ENCODE measurements around the gene GNG3.

The GNG3 gene

DNA sequence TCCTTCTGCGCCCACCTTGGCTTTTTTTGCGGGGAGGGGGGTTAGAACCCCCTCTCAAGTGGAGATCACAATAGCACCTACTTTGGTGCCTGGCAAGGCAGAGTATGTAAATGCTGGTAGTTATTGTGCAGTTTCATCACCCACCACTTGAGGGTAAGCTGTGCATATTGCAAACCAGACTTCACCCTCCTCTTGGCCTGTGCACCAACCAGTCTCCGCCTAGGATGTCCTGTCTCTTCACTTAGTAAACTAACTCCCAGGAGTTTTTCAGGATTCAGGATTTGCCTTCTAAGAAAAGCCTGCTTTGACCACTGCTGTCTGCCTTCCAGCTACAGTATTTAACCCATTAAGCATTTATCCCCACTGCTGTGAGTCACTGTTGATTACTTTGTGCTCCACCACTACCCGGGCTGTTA, 26.6 kb upstream of the GNG3 start:
- peaks cover 6% of the 10 kb centered on the region; the same call in 1 of the 2 replicates for H4K20me1 ChIP-seq (ENCODE audit: insufficient read depth, low read length)
- TF ChIP-seq EZH2 (IDR thresholded peaks at IDR 0.05; ENCODE audit: borderline replicate concordance, low read depth, low read length, severe bottlenecking): no peak
- TF ChIP-seq, protein P1, sequence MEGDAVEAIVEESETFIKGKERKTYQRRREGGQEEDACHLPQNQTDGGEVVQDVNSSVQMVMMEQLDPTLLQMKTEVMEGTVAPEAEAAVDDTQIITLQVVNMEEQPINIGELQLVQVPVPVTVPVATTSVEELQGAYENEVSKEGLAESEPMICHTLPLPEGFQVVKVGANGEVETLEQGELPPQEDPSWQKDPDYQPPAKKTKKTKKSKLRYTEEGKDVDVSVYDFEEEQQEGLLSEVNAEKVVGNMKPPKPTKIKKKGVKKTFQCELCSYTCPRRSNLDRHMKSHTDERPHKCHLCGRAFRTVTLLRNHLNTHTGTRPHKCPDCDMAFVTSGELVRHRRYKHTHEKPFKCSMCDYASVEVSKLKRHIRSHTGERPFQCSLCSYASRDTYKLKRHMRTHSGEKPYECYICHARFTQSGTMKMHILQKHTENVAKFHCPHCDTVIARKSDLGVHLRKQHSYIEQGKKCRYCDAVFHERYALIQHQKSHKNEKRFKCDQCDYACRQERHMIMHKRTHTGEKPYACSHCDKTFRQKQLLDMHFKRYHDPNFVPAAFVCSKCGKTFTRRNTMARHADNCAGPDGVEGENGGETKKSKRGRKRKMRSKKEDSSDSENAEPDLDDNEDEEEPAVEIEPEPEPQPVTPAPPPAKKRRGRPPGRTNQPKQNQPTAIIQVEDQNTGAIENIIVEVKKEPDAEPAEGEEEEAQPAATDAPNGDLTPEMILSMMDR (IDR thresholded peaks at IDR 0.05; ENCODE audit: borderline replicate concordance, extremely low read depth, low read length, poor library complexity, severe bottlenecking): peak; percentile 76
- H3K4me1 ChIP-seq (ENCODE audit: insufficient read depth, low read length): peaks cover 31% of the 10 kb centered on the region
- no peaks in the 10 kb centered on the region for H3K9me3 ChIP-seq (ENCODE audit: insufficient read depth, low read length, severe bottlenecking)
- peaks cover 32% of the 10 kb centered on the region for H3K79me2 ChIP-seq (ENCODE audit: insufficient read depth, low read length)
- H2AFZ ChIP-seq (ENCODE audit: low read depth, low read length): peak overlapping the region; percentile 56
- H3K27ac ChIP-seq (ENCODE audit: low read length): no peak overlapping the region
- H3K27me3 ChIP-seq (ENCODE audit: insufficient read depth, low read length, poor library complexity): no peaks in the 10 kb centered on the region
- H3K4me2 ChIP-seq (ENCODE audit: insufficient read depth, low read length): no peak overlapping the region
- peak; percentile 61 for DNase-seq
- H3K9ac ChIP-seq (ENCODE audit: low read depth, low read length): peak overlapping the region; percentile 1; the same call in 1 of the 2 replicates
- peaks cover 23% of the 10 kb centered on the region for H3K36me3 ChIP-seq (ENCODE audit: insufficient read depth, low read length)
- no peak overlapping the region for H3K4me3 ChIP-seq (ENCODE audit: low read depth in 1 of 2, low read length in 2 of 2)
- peak; percentile 77 for ATAC-seq (ENCODE audit: insufficient read depth, low read depth)

DNA sequence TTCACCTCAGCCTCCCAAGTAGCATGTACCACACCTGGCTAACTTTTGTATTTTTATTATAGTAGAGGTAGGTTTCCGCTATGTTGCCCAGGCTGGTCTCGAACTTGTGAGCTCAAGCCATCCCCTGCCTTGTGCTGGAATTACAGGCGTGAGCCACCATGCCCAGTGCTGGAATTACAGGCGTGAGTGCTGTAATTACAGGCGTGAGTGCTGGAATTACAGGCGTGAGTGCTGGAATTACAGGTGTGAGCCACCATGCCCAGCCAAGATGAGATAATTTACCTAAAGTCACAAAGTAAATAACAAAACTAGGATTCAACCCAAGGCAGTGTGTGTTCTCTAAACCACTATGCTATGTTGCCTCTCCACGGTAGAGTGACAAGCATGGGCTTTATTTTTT, 25.0 kb upstream of the GNG3 start:
- Histone ChIP-seq H3K36me3 (ENCODE audit: insufficient read depth, low read length) (peaks cover 8% of the 10 kb centered on the region), H3K4me3 (ENCODE audit: low read depth in 1 of 2, low read length in 2 of 2) (no peak overlapping the region), H3K27ac (ENCODE audit: low read length) (no peak overlapping the region), H3K27me3 (ENCODE audit: insufficient read depth, low read length, poor library complexity) (no peaks in the 10 kb centered on the region), H2AFZ (ENCODE audit: low read depth, low read length) (no peak overlapping the region), H3K79me2 (ENCODE audit: insufficient read depth, low read length) (peaks cover 17% of the 10 kb centered on the region), H3K9me3 (ENCODE audit: insufficient read depth, low read length, severe bottlenecking) (no peaks in the 10 kb centered on the region), H3K9ac (ENCODE audit: low read depth, low read length) (no peak overlapping the region), H3K4me2 (ENCODE audit: insufficient read depth, low read length) (no peak overlapping the region), H3K4me1 (ENCODE audit: insufficient read depth, low read length) (peaks cover 18% of the 10 kb centered on the region), H4K20me1 (ENCODE audit: insufficient read depth, low read length) (peaks cover 3% of the 10 kb centered on the region; the same call in 1 of the 2 replicates)
- DNase-seq (no peak), ATAC-seq (ENCODE audit: insufficient read depth, low read depth) (no peak)
- TF ChIP-seq, protein P1 (IDR thresholded peaks at IDR 0.05; ENCODE audit: borderline replicate concordance, extremely low read depth, low read length, poor library complexity, severe bottlenecking): no peak
- TF ChIP-seq EZH2 (IDR thresholded peaks at IDR 0.05; ENCODE audit: borderline replicate concordance, low read depth, low read length, severe bottlenecking): no peak

DNA sequence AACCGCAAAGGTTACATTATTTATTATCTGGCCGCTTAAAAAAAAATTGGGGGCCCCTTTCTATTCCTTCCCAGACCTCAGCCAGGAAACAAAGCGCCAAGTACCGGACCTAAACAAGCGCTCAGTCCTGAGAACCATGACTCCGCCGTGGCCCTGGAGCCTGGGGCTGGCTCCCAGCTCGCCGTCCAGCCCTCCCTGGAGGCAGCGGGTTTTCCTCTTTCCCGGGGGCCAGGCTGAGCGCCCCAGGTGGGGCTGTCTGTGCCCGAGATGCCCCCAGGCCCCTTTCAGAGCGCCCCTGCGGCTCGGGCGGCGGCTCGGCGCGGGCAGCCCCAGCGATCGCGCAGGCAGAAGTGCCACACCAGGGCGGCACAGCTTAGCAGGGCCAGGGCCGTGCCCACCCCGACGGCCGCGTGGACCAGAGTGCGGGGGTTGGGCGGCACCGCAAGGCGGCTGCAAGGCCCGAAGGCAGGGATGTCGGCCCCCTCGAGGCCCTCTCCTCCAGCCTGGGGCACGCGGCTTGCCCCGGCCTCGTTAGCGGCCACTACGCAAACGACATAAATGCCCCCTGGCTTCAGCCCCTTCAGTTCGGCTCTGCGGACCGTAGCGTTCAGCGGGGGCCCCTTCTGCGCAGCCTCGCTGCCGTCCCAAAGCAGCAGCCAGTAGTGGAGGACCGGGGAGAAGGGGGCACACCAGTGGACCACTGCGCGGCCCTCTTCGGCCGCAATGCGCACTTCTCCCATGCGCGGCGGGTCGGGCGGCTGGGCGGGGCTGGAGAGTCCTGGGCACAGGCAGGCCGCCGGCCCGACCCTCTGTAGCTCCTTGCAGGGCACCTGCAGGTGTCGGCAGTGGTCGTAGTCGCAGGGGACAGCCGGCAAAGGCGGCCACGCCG, 19.7 kb upstream of the GNG3 start:
- no peak overlapping the region for H3K4me3 ChIP-seq (ENCODE audit: low read depth in 1 of 2, low read length in 2 of 2)
- H3K36me3 ChIP-seq (ENCODE audit: insufficient read depth, low read length): peaks cover 26% of the 10 kb centered on the region
- H4K20me1 ChIP-seq (ENCODE audit: insufficient read depth, low read length): no peaks in the 10 kb centered on the region
- no peak overlapping the region; the same call in 1 of the 2 replicates for H3K27ac ChIP-seq (ENCODE audit: low read length)
- no peaks in the 10 kb centered on the region for H3K9me3 ChIP-seq (ENCODE audit: insufficient read depth, low read length, severe bottlenecking)
- H3K4me1 ChIP-seq (ENCODE audit: insufficient read depth, low read length): no peaks in the 10 kb centered on the region
- H3K27me3 ChIP-seq (ENCODE audit: insufficient read depth, low read length, poor library complexity): no peaks in the 10 kb centered on the region
- H3K79me2 ChIP-seq (ENCODE audit: insufficient read depth, low read length): no peaks in the 10 kb centered on the region
- TF ChIP-seq EZH2 (IDR thresholded peaks at IDR 0.05; ENCODE audit: borderline replicate concordance, low read depth, low read length, severe bottlenecking): no peak
- TF ChIP-seq, protein P1 (IDR thresholded peaks at IDR 0.05; ENCODE audit: borderline replicate concordance, extremely low read depth, low read length, poor library complexity, severe bottlenecking): no peak
- H3K9ac ChIP-seq (ENCODE audit: low read depth, low read length): no peak overlapping the region
- no peak overlapping the region for H2AFZ ChIP-seq (ENCODE audit: low read depth, low read length)
- no peak overlapping the region for H3K4me2 ChIP-seq (ENCODE audit: insufficient read depth, low read length)
- ATAC-seq (ENCODE audit: insufficient read depth, low read depth): no peak
- DNase-seq: no peak
